T-helper 1 cell treated with Interleukin-12 subunit alpha and Interleukin-12 subunit beta and Interleukin-4 antibody, amounts not matched to agents 30 μg/mL and 1 μg/mL, for 36 hours (primary cell): ENCODE data around the gene RENBP.
A peak's percentile ranks its signal among the peaks of the same experiment; 100 is the strongest.

Experiments
- H3K27ac Mint-ChIP-seq: one replicate; pipeline ENCODE4 v1.8.0; 2021; ENCODE audit warnings: mild to moderate bottlenecking, mixed read lengths
- H3K27me3 Mint-ChIP-seq: one replicate; pipeline ENCODE4 v1.8.0; 2021; ENCODE audit warnings: low read depth, mixed read lengths
- H3K36me3 Mint-ChIP-seq: one replicate; pipeline ENCODE4 v1.8.0; 2021; ENCODE audit warnings: low read depth, mixed read lengths
- H3K4me1 Mint-ChIP-seq: one replicate; pipeline ENCODE4 v1.8.0; 2021; ENCODE audit warnings: low read depth, mixed read lengths
- H3K4me3 Mint-ChIP-seq: one replicate; pipeline ENCODE4 v1.8.0; 2021; ENCODE audit warnings: mild to moderate bottlenecking, moderate library complexity, mixed read lengths
- H3K9me3 Mint-ChIP-seq: one replicate; pipeline ENCODE4 v1.8.0; 2021; ENCODE audit warnings: mixed read lengths

The RENBP gene

DNA sequence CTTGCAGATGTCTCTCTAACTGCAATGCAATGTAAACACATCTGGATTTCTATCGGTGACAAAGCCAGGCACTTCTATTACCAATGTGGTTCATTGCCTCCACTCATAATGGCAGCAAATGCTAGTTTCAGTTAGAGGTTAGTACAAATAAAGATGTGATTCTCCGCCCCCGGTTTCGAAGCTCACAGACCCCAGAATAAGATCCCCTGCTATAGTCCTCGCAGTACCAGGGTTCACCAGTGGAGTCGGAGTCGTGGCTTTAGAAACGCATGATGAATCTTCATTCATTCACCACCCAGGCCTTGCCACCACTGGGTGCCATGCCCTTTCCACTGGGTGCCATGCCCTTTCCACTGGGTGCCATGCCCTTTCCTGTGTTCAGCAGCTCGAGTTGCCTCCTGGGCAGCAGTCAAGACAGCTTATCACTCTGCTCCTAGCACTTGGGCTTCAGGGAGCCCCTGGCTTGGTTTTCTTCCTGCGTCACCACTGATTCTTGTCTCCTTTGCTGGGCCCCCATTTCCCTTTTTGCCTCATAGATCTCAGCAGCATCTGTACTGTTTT is 6.1 kb downstream of the RENBP start:
- Mint-ChIP-seq H3K4me1 (peaks cover 12% of the 10 kb centered on the region), H3K27ac (no peak overlapping the region), H3K4me3 (no peak overlapping the region), H3K9me3 (no peaks in the 10 kb centered on the region), H3K36me3 (peaks cover 7% of the 10 kb centered on the region), H3K27me3 (no peaks in the 10 kb centered on the region)

DNA sequence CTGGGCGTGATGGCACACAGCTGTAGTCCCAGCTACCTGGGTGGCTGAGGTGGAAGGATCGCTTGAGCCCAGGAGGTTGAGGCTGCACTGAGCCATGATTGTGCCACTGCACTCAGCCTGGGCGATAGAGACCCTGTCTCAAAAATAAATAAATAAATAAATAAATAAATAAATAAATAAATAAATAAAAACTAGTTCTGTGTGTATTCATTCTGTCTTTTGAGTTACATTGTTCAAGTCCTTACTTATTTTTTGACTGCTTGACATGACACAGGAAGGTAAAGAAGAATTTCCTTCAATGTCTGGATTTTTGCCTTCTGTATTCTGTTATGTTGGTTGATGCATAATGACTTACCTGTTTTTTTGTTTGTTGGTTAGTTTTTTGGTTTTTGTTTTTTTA is 7.4 kb downstream of the RENBP start:
- Mint-ChIP-seq H3K9me3 (no peaks in the 10 kb centered on the region), H3K4me3 (no peak overlapping the region), H3K4me1 (peaks cover 12% of the 10 kb centered on the region), H3K36me3 (peaks cover 7% of the 10 kb centered on the region), H3K27me3 (no peaks in the 10 kb centered on the region), H3K27ac (no peak overlapping the region)

DNA sequence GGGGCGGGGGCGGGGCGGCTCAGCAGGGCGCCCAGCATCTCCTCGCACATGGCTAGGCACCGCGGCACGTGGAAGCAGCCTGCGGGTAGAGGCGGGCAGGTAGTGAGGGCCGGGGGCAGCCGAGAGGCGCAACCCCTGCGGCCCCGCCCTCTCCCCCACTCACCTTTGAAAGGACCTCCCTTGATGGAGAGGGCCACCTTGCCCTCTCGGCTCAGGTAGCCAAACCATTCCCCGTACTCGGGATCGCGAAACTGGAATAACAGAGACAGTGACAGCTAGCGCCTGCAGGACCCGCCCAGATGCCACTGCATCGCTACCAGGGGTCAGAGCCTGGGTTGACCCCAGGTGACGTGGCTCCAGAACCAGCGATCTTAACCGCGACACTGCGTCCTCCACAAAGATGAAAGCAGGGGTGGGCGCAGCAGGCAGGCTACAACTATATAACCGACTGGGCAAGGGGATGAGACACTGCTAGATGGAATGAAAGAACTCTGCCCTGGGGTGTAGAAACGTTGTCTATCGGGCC is 9.1 kb downstream of the RENBP start:
- Mint-ChIP-seq H3K27ac (peak overlapping the region; percentile 45), H3K36me3 (peaks cover 11% of the 10 kb centered on the region), H3K9me3 (no peaks in the 10 kb centered on the region), H3K4me1 (peaks cover 9% of the 10 kb centered on the region), H3K27me3 (no peaks in the 10 kb centered on the region), H3K4me3 (peak overlapping the region; percentile 67)

DNA sequence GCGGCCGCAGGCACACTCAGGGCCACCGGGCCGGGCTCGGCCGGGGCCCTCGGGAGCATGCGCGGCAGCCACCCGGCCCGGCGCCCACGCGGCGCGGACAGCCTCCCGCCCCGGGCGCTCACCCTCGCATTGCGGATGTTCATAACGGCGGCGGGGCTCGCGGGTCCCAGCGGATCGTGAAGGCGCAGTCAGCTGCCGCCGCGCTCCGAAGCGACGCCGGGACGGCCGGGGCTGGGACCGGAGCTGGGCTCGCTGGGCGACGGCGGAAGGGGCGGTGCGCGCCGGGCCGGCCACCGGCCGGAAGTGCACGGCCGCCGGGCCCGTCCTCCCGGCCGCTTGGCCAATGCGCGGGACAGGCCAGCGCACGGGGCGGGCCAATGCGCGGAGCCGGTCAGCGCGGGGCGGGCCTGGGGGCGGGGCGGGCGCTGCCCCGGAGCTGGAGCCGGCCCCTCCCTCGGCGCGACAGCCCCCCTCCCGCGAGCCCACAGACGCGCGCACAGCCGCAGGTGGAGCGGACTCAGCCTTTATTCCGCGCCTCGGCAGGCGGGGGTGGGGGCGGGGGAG is 9.6 kb downstream of the RENBP start, which contains the start of gene NAA10:
Gene NAA10 (minus strand): TSS at position 276 of the 564 bp plus-strand sequence. CDS start 133 bp downstream, at position 143.
- H3K36me3 Mint-ChIP-seq = peaks cover 11% of the 10 kb centered on the region
- H3K9me3 Mint-ChIP-seq = no peaks in the 10 kb centered on the region
- peaks cover 9% of the 10 kb centered on the region for H3K4me1 Mint-ChIP-seq

DNA sequence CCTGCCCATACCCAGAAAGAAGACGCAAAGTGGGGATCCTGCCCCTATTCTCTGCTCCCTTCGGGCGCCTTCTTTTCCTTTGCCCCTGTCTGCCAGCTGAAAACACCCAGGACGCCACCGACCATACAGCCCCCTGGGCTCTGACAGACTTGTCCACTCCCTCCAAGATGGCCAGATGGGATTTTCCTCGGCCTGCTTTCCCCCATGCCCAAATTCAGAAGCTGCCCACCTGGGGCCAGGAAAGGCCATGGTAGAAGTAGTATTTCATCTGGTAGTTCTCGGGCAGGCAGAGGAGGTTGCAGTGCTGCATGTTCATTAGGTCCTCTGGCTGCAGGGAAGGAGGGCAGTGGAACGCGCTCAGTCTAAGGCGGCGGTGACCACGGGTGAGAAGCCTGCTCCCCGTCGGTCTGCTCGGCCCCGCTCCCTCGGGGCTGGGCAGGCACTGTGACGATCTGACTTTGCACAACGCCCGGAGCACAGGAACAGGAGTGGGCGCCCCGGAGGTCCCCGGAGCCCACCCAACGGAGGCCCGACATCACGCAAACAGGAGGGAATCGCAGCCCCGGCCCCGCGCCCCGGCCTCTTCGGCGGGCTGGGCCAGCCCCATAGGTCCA is 10.2 kb downstream of the RENBP start:
- Mint-ChIP-seq H3K36me3 (peaks cover 11% of the 10 kb centered on the region), H3K4me1 (peaks cover 9% of the 10 kb centered on the region), H3K4me3 (peak overlapping the region; percentile 81), H3K27me3 (no peaks in the 10 kb centered on the region), H3K9me3 (no peaks in the 10 kb centered on the region), H3K27ac (peak overlapping the region; percentile 41)

More for the DNA sequence above, 9.6 kb downstream of the RENBP start, which contains the start of gene NAA10:
- Mint-ChIP-seq H3K27me3 (no peaks in the 10 kb centered on the region), H3K27ac (peak within 1 kb of the TSS; percentile 45), H3K4me3 (peak within 1 kb of the TSS; percentile 81)

DNA sequence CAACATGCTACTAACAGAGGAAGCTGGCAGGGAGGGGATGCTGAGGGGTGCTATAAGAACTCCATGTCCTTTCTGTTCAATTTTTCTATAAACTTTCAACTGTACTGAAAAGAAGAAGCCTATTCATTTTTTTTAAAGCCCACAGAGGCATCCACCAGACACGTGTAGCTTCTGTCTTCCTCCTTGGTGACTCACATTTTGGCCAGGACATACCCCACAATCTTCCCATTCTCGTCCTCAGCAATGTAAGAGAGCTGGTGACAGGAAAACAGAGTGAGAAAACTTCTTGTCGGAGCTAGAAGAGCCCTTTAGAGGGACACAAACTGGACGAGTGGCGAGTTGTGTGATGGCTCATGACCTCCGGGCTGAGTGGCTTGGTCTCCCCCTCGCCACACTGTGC is 10.7 kb downstream of the RENBP start:
- Mint-ChIP-seq H3K36me3 (peaks cover 11% of the 10 kb centered on the region), H3K27me3 (no peaks in the 10 kb centered on the region), H3K4me3 (peak overlapping the region; percentile 81), H3K4me1 (peaks cover 12% of the 10 kb centered on the region), H3K9me3 (no peaks in the 10 kb centered on the region), H3K27ac (peak overlapping the region; percentile 41)

DNA sequence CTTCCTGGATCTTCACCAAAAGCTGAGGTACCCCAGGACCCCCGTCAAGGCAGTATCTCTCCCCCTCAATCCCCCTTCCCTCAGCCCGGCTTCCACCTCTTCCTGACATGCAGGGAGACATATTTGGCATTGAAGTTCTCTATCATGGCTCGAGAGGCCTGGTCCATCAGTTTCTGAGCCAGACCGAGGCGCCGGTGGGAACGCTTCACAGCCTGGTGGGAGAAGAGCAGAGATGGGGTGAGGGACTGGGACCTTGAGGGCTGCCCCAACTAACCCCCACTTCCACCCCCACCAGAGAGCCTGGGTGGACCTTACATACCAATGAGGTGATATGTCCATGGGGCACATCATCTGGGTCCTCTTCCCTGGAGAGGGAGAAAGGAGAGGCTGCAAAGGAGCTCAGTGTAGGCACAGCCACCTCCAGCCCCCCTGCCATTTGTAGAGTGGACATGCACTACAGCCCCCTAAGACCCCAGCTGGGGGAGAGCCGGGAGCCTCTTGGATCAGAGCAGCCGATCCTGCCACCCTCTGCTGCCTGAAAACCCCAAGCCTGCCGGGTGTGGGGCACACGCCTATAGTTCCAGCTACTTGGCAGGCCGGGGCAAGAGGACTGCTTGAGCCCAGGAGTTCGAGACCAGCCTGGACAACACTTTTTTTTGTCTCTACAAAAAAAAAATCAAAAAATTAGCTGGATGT is 12.1 kb downstream of the RENBP start:
- no peaks in the 10 kb centered on the region for H3K9me3 Mint-ChIP-seq
- no peaks in the 10 kb centered on the region for H3K27me3 Mint-ChIP-seq
- H3K4me3 Mint-ChIP-seq = no peak overlapping the region
- peaks cover 12% of the 10 kb centered on the region for H3K4me1 Mint-ChIP-seq
- H3K27ac Mint-ChIP-seq = no peak overlapping the region
- peaks cover 6% of the 10 kb centered on the region for H3K36me3 Mint-ChIP-seq

DNA sequence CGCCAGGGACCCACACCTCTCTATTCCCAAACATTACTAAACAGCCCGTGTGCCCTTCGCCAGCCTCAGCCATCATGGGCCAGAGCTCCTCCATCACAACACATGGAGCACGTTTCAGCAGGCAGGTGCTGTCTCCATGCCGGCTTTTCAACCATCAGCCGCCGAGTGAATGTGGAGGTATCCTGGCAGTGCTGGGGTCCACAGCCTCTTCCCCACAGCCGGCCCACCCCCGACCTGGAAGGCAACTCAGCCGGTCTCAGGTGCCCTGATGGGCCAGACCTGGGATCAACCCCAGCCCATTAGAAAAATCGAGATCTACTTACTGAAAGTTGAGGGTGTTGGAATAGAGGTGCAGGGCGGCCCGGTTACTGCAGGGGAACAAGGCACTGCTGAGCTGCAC is 12.7 kb downstream of the RENBP start:
- peaks cover 8% of the 10 kb centered on the region for H3K36me3 Mint-ChIP-seq
- no peak overlapping the region for H3K4me3 Mint-ChIP-seq
- H3K9me3 Mint-ChIP-seq = no peaks in the 10 kb centered on the region
- peaks cover 15% of the 10 kb centered on the region for H3K4me1 Mint-ChIP-seq
- H3K27me3 Mint-ChIP-seq = no peaks in the 10 kb centered on the region
- H3K27ac Mint-ChIP-seq = peak overlapping the region; percentile 24

DNA sequence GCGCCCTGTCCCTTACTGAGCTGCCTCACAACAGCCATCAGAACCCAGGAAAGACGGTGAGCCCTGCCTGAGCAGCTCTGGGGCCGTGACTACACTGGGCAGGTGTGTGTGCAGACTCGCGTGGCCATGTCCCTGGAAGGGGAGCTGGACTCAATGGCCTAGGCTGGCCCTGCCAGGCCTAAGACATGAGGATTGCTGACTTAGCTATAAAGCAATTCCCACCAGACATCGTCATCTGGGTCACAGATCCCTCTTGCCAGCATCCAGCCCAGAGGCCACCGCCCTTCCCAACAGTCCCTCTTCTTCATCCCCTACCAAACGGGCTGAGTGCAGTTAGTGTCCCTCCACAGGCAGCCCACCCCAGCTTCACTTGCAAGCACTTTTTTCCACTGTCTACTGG is 13.3 kb downstream of the RENBP start:
- H3K4me1 Mint-ChIP-seq = peaks cover 15% of the 10 kb centered on the region
- no peak overlapping the region for H3K4me3 Mint-ChIP-seq
- no peaks in the 10 kb centered on the region for H3K27me3 Mint-ChIP-seq
- no peak overlapping the region for H3K27ac Mint-ChIP-seq
- no peaks in the 10 kb centered on the region for H3K9me3 Mint-ChIP-seq
- H3K36me3 Mint-ChIP-seq = peaks cover 9% of the 10 kb centered on the region

DNA sequence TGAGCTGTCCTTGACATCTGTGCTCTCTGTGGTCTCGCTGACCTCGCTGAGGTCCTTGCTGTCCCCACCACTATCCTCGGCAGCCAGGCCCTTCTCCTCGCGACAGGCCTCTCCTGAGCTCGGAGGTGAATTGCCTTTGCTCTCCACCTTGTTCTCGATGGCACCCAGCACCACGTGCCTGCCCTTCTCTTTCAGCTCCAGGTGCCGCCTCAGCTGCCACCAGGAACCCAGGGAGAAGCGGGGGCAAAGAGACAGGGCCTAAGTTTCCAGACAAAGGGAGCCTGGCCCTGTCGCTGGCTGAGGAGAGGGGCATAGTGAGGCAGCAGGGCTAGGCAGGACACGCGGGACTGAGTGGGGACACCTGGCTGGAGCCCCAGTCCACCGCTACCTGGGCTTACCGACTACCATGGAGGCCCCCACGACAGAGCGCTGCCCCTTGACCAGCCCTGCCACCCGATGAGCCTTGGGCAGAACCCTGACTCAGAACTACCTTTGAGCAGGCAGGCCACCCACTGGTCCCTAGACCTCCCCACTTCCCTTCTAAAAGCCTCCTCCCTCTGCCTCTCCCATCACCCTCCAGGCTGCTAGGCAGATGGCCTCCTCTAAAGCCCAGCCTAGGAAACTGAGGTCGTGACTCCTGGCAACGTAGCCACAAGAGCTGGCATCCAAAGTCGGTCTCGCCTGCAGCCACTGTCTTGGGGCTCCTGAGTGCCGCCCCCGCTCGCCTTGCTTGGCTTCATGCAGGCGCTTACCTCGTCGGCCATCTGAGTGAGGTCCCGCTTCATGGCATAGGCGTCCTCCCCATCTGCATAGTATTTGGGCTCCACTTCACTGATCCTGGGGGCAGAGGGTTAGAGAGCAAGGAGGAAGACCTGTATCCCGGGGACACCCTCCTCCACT is 14.2 kb downstream of the RENBP start:
- H3K27ac Mint-ChIP-seq = no peak overlapping the region
- H3K27me3 Mint-ChIP-seq = no peaks in the 10 kb centered on the region
- H3K9me3 Mint-ChIP-seq = no peaks in the 10 kb centered on the region
- no peak overlapping the region for H3K4me3 Mint-ChIP-seq
- H3K4me1 Mint-ChIP-seq = peaks cover 14% of the 10 kb centered on the region
- peaks cover 12% of the 10 kb centered on the region for H3K36me3 Mint-ChIP-seq

DNA sequence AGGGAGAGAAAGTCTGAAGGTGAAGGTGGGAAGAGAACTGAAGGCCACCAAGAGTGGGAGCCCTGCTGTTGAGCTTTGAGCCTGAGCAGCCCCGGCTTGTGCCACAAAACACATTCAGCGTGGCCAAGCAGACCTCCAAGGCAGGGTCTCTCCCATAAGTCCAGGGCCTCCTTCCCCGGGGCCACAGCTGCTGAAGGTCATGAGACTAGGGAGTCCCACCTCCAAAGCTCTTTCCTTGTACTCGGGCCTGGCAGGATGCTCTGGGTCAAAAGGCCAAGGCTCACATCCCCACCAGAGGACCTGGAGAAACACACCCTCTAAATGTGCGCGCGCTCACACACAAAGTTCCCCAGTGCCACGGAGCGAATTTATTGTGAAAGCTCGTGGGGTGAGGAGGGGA is 14.9 kb downstream of the RENBP start:
- Mint-ChIP-seq H3K4me3 (no peak overlapping the region), H3K9me3 (no peaks in the 10 kb centered on the region), H3K27ac (peak overlapping the region; percentile 55), H3K4me1 (peaks cover 14% of the 10 kb centered on the region), H3K27me3 (no peaks in the 10 kb centered on the region), H3K36me3 (peaks cover 13% of the 10 kb centered on the region)

DNA sequence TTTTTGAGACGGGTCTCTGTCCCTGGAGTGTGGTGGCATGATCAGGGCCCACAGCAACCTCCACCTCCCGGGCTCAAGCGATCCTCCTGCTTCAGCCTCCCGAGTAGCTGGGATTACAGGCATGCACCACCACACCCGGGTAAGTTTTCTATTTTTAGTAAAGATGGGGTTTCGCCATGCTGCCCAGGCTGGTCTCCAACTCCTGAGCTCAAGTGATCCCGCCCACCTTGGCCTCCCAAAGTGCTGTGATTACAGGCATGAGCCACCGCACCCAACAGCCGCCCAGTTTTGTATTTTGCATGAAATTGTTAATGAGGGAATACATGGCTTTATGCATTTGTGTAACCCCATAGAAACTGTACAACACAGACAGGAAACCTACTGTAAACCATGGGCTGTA is 15.6 kb downstream of the RENBP start:
- peak overlapping the region; percentile 59 for H3K27ac Mint-ChIP-seq
- no peaks in the 10 kb centered on the region for H3K9me3 Mint-ChIP-seq
- peaks cover 13% of the 10 kb centered on the region for H3K4me1 Mint-ChIP-seq
- H3K27me3 Mint-ChIP-seq = no peaks in the 10 kb centered on the region
- peak overlapping the region; percentile 57 for H3K4me3 Mint-ChIP-seq
- H3K36me3 Mint-ChIP-seq = peaks cover 16% of the 10 kb centered on the region

DNA sequence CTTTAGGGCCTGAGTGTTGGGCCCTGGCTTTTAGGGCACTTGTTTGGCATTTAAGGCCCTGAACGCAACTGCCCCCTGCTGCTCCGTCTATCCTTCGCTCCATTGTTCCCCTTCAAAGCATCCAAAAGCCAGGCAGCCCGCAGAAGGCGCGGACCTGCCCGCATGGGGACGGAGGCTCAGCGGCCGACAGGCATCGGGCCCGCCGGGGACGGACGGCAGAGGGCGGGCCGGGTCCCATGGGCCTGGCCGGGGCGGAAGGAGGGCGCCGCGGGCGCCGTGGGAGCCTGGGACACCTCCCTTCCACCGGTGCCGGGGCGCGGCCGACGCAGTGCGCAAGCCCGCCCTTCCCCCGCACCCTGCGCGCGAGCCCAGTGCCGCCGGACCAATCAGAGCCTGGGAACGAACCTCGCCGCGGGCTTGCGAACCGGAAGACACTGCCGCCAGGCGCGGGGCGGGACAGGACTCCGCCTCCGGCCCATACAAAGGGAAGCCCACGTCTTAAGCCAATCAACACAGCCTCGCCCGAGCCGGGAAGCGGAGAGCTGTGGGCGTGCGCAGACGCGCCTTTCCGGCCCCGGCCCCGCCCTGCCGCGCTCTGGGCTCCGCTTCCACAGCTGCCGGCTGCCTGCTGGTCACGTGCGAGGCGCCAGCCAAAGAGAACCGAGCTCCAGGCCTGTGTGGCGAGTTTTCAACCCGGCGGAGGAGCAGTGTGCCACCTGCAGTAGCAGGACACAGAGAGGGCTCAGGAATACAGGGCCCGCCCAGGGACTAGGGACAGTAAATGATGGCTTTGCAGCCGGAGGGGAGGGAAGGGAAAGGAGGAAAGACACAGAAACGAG is 16.3 kb downstream of the RENBP start:
- Mint-ChIP-seq H3K36me3 (peaks cover 20% of the 10 kb centered on the region), H3K4me1 (peaks cover 15% of the 10 kb centered on the region), H3K4me3 (peak overlapping the region; percentile 94), H3K27ac (peak overlapping the region; percentile 97), H3K27me3 (no peaks in the 10 kb centered on the region), H3K9me3 (no peaks in the 10 kb centered on the region)
